ENCODE measurements around the gene TAGLN3.

DNA sequence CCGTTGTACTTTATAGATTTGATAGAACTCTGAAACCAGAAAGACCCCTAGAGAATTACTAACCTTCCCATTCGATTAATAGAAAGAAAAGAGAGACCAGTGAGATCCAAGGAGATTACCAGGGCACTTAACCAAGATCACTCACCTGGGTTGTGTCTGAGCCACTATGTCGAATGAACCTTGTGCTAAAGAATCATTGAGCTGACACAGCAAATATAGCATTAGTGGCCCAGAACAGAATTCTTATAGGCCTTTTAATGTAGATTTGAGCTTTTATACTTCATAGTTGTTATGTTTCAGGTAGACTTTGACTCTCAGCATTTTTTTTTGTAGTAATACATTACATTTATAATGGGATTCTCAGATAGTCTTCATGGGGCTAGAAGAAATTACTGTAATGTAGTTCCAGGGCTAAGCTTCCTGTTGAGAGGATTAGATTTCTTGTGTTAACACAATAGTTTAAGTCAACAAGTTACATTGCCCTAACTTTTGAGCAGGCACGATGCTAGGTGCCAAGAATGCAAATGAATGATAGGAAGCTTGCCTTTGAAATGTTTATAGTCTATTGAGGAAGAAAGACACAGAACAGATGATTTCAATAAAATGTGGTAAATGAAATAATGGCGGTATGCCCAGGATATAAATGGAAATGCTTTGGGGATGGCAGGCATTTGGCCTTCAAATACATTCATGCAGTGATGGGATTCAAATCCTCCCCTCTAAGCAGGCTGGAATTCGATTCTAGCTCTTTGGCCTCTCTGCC is 44.3 kb upstream of the TAGLN3 start:
- no peak for TF ChIP-seq GATA2 (IDR thresholded peaks at IDR 0.05; ENCODE audit: low read depth, low read length)
- no peak for TF ChIP-seq GATA3 (IDR thresholded peaks at IDR 0.05; ENCODE audit: low read depth, low read length)

Data from SH-SY5Y (cell line).